Measurements from ENCODE around the gene CEP120. TPM values are rescaled to one million over a fixed set of nuclear protein-coding genes. Genes with fewer than 3 reads are reported as not detected.
"Not testable (repeated sequence)": the region's sequence is repeated elsewhere in the genome, so short reads cannot be mapped to it uniquely, and the experiment has no call there.

The CEP120 gene
- total RNA-seq: 11.8 TPM
- long read RNA-seq, full-length matches to known transcripts: 16 of 23 reads
- long read RNA-seq, partial matches to known transcripts: 0 of 23 reads
- long read RNA-seq, other reads (novel, unspliced or antisense): 7 of 23 reads

DNA sequence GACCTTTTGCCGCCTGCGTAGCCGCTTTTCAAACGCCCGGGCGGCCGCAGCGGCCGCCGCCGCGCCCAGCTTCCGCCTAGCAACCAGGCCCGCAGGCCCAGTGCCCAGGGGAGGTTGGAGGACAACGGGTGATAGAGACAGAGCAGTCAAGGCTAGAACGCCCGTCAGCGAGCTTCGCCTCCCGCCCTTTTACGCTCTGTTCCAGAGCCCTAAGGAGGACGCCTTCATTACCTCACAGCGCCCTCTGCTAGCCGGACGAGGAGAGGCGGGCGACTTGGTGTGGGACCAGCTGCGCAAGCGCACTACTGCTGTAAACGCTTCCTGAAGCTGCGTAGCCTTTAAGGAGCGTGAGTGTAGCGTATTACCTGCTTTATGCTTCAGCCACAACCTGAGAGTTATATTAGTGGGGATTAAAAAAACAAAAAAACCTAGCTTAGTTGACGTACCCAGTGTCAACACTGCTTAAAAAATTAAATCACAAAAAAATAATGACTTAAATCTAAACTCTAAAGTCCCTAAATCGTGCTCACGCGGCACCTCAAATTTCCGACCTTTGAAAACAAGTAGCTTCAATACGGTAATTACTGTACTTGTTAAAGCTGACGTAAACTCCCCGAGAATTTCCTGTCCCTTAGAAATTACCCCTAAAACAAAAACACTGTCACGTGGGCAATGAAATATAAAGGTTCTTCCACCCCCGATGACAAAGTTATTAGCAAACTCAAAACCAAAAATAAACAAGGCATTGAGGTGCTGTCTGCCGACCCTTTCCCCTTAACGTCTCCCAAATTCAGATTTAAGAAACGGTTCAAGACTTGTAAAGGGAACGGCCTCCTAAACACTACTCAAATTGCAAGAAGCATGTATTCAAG lies at the start of gene CEP120:
Gene CEP120, minus strand, starts transcription at position 126 of the 872 bp plus-strand sequence. CDS start 405 bp downstream, outside the sequence.
- H3K27ac ChIP-seq (replicated peaks): peak within 1 kb of the TSS; percentile 96
- DNase-seq: peak; percentile 98
- intact Hi-C loops (cut with micrococcal nuclease): loop anchor here (5.0 kb wide), 2 partner anchors 89 to 189 kb away; partner anchors contain the start of gene CSNK1G3
- H3K9me3 ChIP-seq (replicated peaks): no peaks in the 10 kb centered on the region
- TF ChIP-seq, protein P1, sequence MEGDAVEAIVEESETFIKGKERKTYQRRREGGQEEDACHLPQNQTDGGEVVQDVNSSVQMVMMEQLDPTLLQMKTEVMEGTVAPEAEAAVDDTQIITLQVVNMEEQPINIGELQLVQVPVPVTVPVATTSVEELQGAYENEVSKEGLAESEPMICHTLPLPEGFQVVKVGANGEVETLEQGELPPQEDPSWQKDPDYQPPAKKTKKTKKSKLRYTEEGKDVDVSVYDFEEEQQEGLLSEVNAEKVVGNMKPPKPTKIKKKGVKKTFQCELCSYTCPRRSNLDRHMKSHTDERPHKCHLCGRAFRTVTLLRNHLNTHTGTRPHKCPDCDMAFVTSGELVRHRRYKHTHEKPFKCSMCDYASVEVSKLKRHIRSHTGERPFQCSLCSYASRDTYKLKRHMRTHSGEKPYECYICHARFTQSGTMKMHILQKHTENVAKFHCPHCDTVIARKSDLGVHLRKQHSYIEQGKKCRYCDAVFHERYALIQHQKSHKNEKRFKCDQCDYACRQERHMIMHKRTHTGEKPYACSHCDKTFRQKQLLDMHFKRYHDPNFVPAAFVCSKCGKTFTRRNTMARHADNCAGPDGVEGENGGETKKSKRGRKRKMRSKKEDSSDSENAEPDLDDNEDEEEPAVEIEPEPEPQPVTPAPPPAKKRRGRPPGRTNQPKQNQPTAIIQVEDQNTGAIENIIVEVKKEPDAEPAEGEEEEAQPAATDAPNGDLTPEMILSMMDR (IDR thresholded peaks at IDR 0.05; ENCODE audit: borderline replicate concordance): peak; percentile 82
- H3K4me1 ChIP-seq: peaks cover 37% of the 10 kb centered on the region
- no peaks in the 10 kb centered on the region for H3K27me3 ChIP-seq (ENCODE audit: low read depth)
- peak within 1 kb of the TSS; percentile 98 for H3K4me3 ChIP-seq
- H3K36me3 ChIP-seq: peaks cover 4% of the 10 kb centered on the region

DNA sequence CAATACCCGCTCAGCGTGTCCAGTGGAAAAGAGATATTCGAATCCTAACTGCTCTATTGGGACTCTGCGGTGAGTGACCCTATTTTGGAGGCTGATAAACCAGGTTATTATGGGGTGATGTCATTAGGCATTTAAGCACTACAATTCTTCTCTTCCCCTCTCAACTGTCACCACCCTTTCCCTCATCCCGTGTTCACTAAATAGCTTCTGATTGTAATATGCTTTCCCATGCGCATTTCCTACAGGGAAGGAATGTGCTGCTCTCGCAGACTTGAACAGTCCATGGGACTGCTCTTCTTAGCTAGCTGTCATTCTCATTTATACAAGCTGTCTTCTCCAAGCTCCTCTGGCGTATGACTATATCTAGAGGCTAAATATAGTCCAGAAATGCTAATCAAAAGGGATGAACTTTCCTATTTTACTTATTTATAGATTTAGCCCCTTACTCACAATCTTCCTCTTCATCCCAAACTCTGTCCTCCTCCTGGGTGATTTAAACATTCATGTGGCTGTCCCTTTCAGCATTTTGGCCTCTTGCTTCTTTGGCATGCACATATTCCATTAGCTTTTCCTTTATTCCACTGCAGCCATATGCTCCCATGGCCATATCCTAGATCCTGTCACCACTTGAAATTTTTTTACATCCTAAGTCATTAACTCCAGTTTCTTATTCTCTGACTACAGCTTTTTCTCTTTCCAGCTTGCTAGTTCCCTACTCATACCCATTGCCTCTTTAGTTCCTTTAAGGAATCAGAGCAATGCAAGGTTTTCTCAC lies 49.1 kb upstream of the CEP120 start:
- H3K36me3 ChIP-seq: no peaks in the 10 kb centered on the region
- intact Hi-C loops (cut with micrococcal nuclease): no loop called here
- no peaks in the 10 kb centered on the region for H3K27me3 ChIP-seq (ENCODE audit: low read depth)
- TF ChIP-seq, protein P1 (IDR thresholded peaks at IDR 0.05; ENCODE audit: borderline replicate concordance): no peak
- DNase-seq: no peak
- H3K4me1 ChIP-seq: no peaks in the 10 kb centered on the region
- H3K4me3 ChIP-seq: no peak overlapping the region
- no peak overlapping the region for H3K27ac ChIP-seq (replicated peaks)
- no peaks in the 10 kb centered on the region for H3K9me3 ChIP-seq (replicated peaks)

DNA sequence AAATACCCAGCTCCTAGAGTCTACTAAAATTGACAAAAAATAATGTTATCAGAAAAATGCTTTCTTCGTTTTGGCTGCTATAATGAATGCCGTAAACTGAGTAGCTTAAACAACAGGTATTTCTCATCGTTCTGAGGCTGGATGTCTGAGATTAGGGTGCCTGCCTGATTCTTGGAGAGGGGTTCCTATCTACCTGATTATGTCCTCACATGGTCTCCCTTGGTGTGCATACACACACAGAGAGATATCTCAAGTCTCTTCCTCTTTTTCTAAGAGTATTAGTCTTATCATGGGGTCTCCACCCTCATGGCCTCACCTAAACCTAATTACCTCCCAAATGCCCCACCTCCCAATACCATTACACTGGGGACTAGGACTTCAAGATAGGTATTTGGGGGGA lies 48.2 kb upstream of the CEP120 start:
- H3K27me3 ChIP-seq (ENCODE audit: low read depth): no peaks in the 10 kb centered on the region
- TF ChIP-seq, protein P1 (IDR thresholded peaks at IDR 0.05; ENCODE audit: borderline replicate concordance): no peak
- intact Hi-C loops (cut with micrococcal nuclease): no loop called here
- no peaks in the 10 kb centered on the region for H3K9me3 ChIP-seq (replicated peaks)
- no peak for DNase-seq
- no peak overlapping the region for H3K27ac ChIP-seq (replicated peaks)
- no peaks in the 10 kb centered on the region for H3K36me3 ChIP-seq
- no peak overlapping the region for H3K4me3 ChIP-seq
- no peaks in the 10 kb centered on the region for H3K4me1 ChIP-seq

DNA sequence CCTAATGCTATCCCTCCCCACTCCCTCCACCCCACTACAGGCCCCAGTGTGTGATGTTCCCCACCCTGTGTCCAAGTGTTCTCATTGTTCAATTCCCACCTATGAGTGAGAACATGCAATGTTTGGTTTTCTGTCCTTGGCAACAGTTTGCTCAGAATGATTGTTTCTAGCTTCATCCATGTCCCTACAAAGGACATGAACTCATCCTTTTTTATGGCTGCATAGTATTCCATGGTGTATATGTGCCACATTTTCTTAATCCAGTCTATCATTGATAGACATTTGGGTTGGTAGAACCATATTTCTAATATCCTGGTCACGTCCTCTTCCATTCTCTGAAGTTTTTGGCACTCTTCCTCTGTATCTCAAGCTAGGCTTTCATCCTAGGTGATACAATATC lies 43.6 kb upstream of the CEP120 start:
- H3K9me3 ChIP-seq (replicated peaks); intact Hi-C loops (cut with micrococcal nuclease): not testable (repeated sequence)

DNA sequence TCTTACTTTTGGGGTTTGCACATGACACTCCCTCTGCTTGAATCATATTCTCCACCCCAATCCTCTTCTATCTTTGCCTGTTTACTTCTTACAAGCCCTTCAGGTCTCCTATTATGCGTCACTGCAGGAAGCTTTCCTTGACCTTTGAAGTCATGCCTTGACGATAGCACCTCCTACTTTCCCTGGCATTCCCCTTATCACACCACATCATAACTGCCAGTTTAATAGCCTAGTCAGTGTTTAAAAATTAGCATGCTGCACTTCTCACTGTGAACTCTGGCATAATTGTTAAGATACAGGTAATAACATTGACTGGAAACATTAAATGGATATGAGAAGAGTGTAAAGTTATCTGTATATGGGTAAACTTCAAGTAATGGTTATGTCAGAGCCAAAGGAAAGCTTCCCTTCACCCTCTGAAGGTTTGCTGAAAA lies 37.1 kb upstream of the CEP120 start:
- Histone ChIP-seq H3K27me3 (ENCODE audit: low read depth) (no peaks in the 10 kb centered on the region), H3K9me3 (replicated peaks) (no peaks in the 10 kb centered on the region), H3K27ac (replicated peaks) (no peak overlapping the region), H3K4me3 (no peak overlapping the region), H3K36me3 (no peaks in the 10 kb centered on the region), H3K4me1 (no peaks in the 10 kb centered on the region)
- TF ChIP-seq, protein P1 (IDR thresholded peaks at IDR 0.05; ENCODE audit: borderline replicate concordance): no peak
- no peak for DNase-seq
- intact Hi-C loops (cut with micrococcal nuclease): no loop called here

More for the DNA sequence above, 43.6 kb upstream of the CEP120 start:
- H3K4me3 ChIP-seq; DNase-seq; H3K27ac ChIP-seq (replicated peaks); H3K4me1 ChIP-seq; H3K36me3 ChIP-seq; H3K27me3 ChIP-seq (ENCODE audit: low read depth): not testable (repeated sequence)

DNA sequence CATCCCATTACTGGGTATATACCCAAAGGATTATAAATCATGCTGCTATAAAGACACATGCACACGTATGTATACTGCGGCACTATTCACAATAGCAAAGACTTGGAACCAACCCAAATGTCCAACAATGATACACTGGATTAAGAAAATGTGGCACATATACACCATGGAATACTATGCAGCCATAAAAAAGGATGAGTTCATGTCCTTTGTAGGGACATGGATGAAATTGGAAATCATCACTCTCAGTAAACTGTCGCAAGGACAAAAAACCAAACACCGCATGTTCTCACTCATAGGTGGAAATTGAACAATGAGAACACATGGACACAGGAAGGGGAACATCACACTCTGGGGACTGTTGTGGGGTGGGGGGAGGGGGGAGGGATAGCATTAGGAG lies 35.8 kb upstream of the CEP120 start:
- H3K27ac ChIP-seq (replicated peaks); H3K36me3 ChIP-seq; H3K9me3 ChIP-seq (replicated peaks); H3K4me3 ChIP-seq; H3K4me1 ChIP-seq; H3K27me3 ChIP-seq (ENCODE audit: low read depth); DNase-seq; intact Hi-C loops (cut with micrococcal nuclease): not testable (repeated sequence)

All from left ventricle myocardium inferior (tissue), 1 donor.